HUES48 (cell line): ENCODE measurements around the gene CD300LD.
"Not testable (repeated sequence)": the region's sequence is repeated elsewhere in the genome, so short reads cannot be mapped to it uniquely, and the experiment has no call there.

Experiments
- H3K27ac ChIP-seq: one replicate; pipeline ENCODE4 v1.7.0; 2013; ENCODE audit warnings: low read depth, low read length, inconsistent platforms
- H3K27me3 ChIP-seq: 2 replicates; pipeline ENCODE4 v1.6.1; 2013; ENCODE audit warnings: mild to moderate bottlenecking, low read length; ENCODE audit not compliant: control insufficient read depth, insufficient read depth
- H3K36me3 ChIP-seq: 2 replicates; pipeline ENCODE4 v1.6.1; 2013; ENCODE audit warnings: low read length; ENCODE audit not compliant: control insufficient read depth, insufficient read depth
- H3K4me1 ChIP-seq: 2 replicates; pipeline ENCODE4 v1.6.1; 2013; ENCODE audit warnings: mild to moderate bottlenecking, low read length; ENCODE audit not compliant: control insufficient read depth, insufficient read depth
- H3K4me3 ChIP-seq: 2 replicates; pipeline ENCODE4 v1.5.1; 2013; ENCODE audit warnings: mild to moderate bottlenecking, low read depth, low read length
- H3K9ac ChIP-seq: 2 replicates; pipeline ENCODE4 v1.6.1; 2013; ENCODE audit warnings: mild to moderate bottlenecking, low read depth, low read length, moderate library complexity
- H3K9me3 ChIP-seq: 2 replicates; pipeline ENCODE4 v1.6.1; 2013; ENCODE audit warnings: low read length; ENCODE audit not compliant: control insufficient read depth, insufficient read depth

CD300LD gene

GRCh38 chr17:74597069-74597790 is 5.1 kb upstream of the CD300LD start:
- Histone ChIP-seq H3K27ac (no peak overlapping the region), H3K27me3 (no peaks in the 10 kb centered on the region; the same call in 1 of the 2 replicates), H3K36me3 (no peaks in the 10 kb centered on the region), H3K9ac (no peak overlapping the region), H3K4me3 (no peak overlapping the region), H3K9me3 (no peaks in the 10 kb centered on the region), H3K4me1 (0 out of 2 replicates have a peak, but pooled peaks cover 8% of the 10 kb centered on the region)

- Histone ChIP-seq H3K9ac (no peak overlapping the region), H3K9me3 (no peaks in the 10 kb centered on the region), H3K27me3 (no peaks in the 10 kb centered on the region; the same call in 1 of the 2 replicates), H3K36me3 (no peaks in the 10 kb centered on the region), H3K27ac (no peak overlapping the region), H3K4me1 (0 out of 2 replicates have a peak, but pooled peaks cover 8% of the 10 kb centered on the region), H3K4me3 (no peak overlapping the region)
Observed at GRCh38 chr17:74595037-74595750, 3.1 kb upstream of the CD300LD start.

DNA sequence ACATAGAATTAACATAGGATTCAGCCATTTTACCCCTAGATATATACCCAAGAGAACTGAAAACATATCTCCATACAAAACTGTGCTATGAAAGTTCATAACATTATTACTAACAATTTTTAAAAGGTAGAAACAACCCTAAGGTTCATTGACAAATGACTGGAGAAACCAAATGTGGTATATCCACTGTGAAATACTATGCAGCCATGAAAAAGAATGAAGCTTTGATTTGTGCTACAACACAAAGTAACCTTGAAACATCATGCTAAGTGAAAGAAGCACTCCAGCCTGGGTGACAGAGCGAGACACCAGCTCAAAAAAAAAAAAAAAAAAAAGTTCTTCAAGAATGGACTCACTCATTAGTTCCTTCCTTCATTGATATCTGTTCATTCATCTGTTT is 580 bp downstream of the CD300LD start:
- Histone ChIP-seq H3K27me3 (no peaks in the 10 kb centered on the region), H3K4me1 (no peaks in the 10 kb centered on the region), H3K27ac (no peak overlapping the region), H3K9me3 (no peaks in the 10 kb centered on the region), H3K4me3 (no peak overlapping the region), H3K9ac (no peak overlapping the region), H3K36me3 (no peaks in the 10 kb centered on the region)

GRCh38 chr17:74585711-74586110 is 6.4 kb downstream of the CD300LD start:
- Histone ChIP-seq H3K36me3 (no peaks in the 10 kb centered on the region), H3K9ac (no peak overlapping the region), H3K27ac (no peak overlapping the region), H3K4me1 (no peaks in the 10 kb centered on the region), H3K4me3 (no peak overlapping the region), H3K9me3 (no peaks in the 10 kb centered on the region), H3K27me3 (no peaks in the 10 kb centered on the region)

DNA sequence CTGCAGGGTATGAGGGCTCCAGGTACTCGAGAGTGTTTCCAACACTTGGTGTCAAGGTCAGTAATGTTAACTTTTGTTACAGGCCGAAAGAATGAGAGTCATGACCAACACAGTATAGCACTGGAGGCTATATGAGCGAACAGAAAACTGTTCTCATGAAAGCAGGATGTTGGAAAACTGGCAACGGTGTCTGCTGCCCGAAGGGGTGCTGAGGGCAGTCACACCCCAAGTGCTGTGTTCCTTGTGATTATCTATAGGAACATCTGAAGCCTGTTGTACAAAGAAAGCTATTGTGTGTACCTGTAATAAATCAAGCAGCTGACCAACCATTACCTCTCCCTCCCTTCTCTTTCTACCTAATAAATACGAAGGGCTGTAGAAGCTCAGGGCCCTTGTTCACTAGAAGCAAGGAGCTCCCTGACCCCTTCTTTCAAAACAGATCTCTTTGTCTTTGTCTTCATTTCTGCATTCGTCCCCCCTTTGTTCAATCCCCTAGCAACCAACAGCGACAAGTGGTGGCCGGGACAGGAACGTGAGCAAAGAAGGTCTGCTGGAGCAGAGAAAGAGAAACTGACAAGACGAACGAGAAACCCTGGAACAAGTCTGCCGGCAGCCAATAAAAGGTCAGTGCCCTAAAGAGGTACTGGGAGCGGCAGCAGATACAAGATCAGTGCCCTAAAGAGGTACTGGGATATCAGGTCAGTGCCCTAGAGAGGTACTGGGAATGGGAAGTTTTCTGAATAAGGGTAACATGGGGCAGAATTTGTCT is 7.6 kb downstream of the CD300LD start:
- no peaks in the 10 kb centered on the region for H3K36me3 ChIP-seq
- H3K4me3 ChIP-seq, result no peak overlapping the region
- no peak overlapping the region for H3K27ac ChIP-seq
- H3K9me3 ChIP-seq, result no peaks in the 10 kb centered on the region
- H3K27me3 ChIP-seq, result no peaks in the 10 kb centered on the region
- H3K4me1 ChIP-seq, result no peaks in the 10 kb centered on the region
- H3K9ac ChIP-seq, result no peak overlapping the region

DNA sequence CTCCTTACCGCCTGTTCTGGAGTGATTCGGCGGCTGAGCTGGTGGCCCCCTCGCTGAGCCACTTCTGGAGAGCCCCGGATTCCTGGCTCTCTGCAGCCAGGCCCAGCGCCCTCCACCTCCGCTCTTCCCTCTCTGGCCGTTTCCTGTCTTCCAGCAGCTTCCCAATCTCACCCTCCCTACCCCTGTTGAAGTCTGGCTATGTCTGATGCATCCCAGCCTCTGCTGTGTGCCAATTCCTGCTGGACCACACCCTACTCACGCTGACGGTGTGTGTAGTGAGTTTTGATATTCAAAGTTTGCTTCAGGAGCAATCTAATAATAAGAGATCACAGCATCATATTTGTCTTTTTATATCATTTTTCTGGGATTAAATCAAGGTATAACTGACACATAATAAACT is 9.4 kb downstream of the CD300LD start:
- no peaks in the 10 kb centered on the region for H3K36me3 ChIP-seq
- no peaks in the 10 kb centered on the region for H3K4me1 ChIP-seq
- no peaks in the 10 kb centered on the region for H3K27me3 ChIP-seq
- no peak overlapping the region for H3K4me3 ChIP-seq
- no peak overlapping the region for H3K27ac ChIP-seq
- H3K9ac ChIP-seq, result no peak overlapping the region
- no peaks in the 10 kb centered on the region for H3K9me3 ChIP-seq

DNA sequence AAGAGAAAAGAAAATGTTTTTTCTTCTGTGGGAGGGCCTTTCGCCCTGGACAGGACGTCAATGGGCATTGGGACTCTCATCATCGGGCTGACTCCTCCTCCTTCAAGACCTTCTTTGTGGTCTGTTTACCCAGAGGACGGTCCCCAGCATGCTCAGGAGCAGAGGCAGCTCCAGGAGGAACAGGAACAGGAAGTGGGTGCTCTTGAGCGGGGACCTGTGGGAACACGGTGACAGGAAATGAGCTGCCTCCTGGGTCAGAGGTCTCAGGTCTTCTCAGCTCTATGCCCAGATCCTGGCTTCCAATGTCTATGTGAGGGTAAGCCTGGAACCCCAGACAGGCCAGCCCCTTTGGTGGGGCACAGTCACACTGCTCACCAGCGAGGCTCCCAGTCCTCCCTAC is 12.2 kb downstream of the CD300LD start:
- Histone ChIP-seq H3K27me3 (no peaks in the 10 kb centered on the region), H3K9me3 (no peaks in the 10 kb centered on the region), H3K4me3 (no peak overlapping the region), H3K4me1 (no peaks in the 10 kb centered on the region), H3K9ac (no peak overlapping the region), H3K36me3 (no peaks in the 10 kb centered on the region), H3K27ac (no peak overlapping the region)

- Histone ChIP-seq H3K9me3 (no peaks in the 10 kb centered on the region), H3K9ac (no peak overlapping the region), H3K27ac (no peak overlapping the region), H3K27me3 (no peaks in the 10 kb centered on the region), H3K4me1 (no peaks in the 10 kb centered on the region), H3K36me3 (no peaks in the 10 kb centered on the region), H3K4me3 (no peak overlapping the region)
Observed at GRCh38 chr17:74578979-74579378, 13.1 kb downstream of the CD300LD start.

GRCh38 chr17:74574489-74575142 is 17.5 kb downstream of the CD300LD start:
- Histone ChIP-seq H3K36me3 (no peaks in the 10 kb centered on the region), H3K9me3 (no peaks in the 10 kb centered on the region), H3K4me3 (no peak overlapping the region), H3K27me3 (no peaks in the 10 kb centered on the region), H3K9ac (no peak overlapping the region), H3K27ac (no peak overlapping the region), H3K4me1 (no peaks in the 10 kb centered on the region)

- H3K27me3 ChIP-seq, H3K4me3 ChIP-seq, H3K36me3 ChIP-seq, H3K27ac ChIP-seq, H3K4me1 ChIP-seq, H3K9ac ChIP-seq, H3K9me3 ChIP-seq: not testable (repeated sequence)
Observed at GRCh38 chr17:74573635-74574034, 18.4 kb downstream of the CD300LD start.
